Stimulated activated CD8-positive, alpha-beta memory T cell treated with anti-CD3 and anti-CD28 coated beads, Interleukin-7, amount 100 ng/mL, for 1 hour (primary cell): ENCODE results near the gene BLOC1S6.
A peak's percentile ranks its signal among the peaks of the same experiment; 100 is the strongest.

Source experiments
- DNase-seq, 2 donors: peaks; one replicate each; pipeline ENCODE4 v3.0.0-alpha.2; 2020; ENCODE audit warnings: low read depth in 2 of 2

Gene BLOC1S6, protein sequence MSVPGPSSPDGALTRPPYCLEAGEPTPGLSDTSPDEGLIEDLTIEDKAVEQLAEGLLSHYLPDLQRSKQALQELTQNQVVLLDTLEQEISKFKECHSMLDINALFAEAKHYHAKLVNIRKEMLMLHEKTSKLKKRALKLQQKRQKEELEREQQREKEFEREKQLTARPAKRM

DNA sequence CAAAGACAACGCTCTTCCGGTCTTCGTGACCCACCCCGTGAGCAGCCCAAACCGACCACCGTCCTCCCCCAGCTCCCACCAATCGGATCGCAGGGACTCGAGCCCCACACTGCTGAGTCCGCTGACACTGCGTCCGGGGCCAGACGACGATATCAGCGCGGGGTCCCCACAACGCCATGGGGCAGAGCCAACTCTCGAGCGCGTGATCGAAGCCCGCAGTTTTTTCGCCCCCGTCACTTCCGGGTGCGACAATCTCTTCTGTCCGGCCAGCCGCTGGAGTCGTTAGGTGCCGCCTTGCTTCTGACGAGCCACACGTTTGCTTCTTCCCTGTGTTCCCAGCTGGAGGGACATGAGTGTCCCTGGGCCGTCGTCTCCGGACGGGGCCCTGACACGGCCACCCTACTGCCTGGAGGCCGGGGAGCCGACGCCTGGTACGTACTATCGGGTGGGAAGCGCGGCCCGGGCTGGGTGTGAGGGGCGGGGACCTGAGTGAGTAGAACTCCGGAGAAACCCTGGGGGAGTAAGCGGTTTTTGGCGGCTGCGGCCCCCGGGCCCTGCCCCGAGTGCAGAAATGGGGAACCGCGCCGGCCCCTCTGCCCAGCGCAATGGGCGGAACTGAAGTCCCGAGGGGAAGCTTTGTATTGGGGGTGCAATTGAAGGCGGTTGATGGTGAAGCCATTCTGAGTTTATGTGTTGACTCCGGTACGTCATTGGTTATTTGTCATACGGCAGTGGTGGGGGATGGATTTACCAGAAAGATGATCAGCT is at the start of gene BLOC1S6:
Gene BLOC1S6, plus strand, starts transcription at position 285 of the 768 bp plus-strand sequence. Its CDS starts 65 bp downstream, at position 350.
- DNase-seq: peak; percentile 72 to 78

DNA sequence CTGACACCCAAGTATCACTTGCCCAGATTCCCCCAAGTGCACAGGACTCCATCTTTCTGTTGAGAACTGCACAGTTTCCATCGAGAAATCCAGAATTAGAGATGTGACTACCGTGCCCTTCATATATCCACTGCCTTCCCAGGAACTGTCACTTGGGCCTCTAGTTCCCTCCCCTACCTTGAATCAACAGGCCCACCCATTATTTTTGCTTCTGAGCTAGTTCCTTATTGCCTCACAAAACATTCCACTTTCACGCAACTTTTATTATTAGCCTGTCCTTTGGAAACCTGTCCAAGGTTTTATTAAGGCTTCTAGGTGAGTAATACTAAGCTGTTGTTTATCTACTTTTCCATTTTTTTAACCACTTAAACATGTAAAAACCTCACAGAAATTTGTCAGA is 47.5 kb upstream of the BLOC1S6 start:
- no peak for DNase-seq

DNA sequence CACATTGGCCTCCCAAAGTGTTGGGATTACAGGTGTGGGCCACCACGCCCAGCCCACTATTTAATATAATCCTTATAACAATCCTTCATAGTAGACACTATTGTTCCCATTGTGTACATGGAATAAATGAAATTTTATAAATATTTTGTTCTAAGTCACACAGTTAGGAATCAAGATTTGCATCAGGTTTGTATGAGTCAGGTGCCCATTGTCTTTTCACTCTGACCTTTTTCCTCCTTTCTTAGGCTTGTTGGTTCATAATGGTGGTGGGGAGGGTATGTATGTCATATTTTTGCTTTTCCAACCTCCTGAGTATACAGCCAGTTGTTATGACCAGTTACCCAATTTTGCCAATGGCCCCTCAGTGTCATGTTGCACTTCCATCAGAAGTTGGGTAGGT is 46.6 kb upstream of the BLOC1S6 start:
- no peak for DNase-seq

DNA sequence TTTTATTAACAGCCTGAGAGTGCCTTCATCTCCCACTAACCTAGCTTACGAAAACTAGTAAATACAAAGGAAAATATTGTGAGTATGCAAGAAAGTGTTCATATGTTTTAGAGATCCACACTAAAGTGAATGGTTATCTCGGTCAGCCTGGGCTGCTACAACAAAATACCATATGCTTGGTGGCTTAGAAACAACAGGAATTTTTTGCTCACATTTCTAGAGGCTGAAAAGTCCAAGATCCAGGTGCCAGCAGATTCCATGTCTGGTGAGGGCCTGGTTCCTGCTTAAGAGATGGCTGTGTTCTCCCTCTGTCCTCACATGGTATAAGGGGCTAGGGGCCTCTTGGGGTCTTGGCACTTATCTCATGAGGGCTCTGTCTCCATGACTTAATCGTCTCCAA is 44.1 kb upstream of the BLOC1S6 start:
- DNase-seq: no peak

DNA sequence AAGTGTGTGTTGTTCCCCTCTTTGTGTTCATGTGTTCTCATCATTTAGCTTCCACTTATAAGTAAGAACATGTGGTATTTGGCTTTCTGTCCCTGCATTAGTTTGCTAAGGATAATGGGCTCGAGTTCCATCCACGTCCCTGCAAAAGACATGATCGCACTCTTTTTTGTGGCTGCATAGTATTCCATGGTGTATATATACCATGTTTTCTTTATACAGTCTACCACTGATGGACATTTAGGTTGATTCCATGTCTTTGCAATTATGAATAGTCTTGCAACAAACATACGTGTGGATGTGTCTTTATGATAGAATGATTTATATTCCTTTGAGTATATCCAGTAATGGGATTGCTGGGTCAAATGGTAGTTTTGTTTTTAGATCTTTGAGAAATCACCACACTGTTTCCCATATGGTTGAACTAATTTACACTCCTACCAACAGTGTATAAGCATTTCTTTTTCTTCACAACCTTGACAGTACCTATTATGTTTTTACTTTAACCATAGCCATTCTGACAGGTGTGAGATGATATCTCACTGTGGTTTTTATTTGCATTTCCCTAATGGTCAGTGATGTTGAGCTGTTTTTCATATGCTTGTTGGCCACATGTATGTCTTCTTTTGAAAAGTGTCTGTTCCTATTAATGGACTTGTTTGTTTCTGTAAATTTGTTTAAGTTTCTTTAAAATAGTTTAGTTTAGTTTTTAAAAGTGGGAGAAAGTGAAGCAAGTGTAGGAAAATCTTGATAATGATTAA is 42.7 kb upstream of the BLOC1S6 start:
- DNase-seq: no peak

DNA sequence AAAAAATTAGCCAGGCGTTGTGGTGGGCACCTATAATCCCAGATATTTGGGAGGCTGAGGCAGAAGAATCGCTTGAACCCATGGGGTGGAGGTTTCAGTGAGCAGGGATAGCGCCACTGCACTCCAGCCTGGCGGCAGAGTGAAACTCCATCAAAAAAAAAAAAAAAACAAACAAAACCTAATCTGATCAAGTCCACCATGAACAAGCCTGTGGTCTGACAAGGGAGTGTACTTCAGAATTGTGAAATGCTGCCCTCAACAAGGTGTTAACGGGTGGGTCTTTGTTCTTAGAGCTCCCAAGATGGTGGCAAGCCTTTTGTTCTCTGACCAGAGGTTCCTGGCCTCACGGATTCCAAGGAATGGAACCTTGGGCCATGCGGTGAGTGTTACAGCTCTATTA is 40.4 kb upstream of the BLOC1S6 start:
- no peak for DNase-seq

DNA sequence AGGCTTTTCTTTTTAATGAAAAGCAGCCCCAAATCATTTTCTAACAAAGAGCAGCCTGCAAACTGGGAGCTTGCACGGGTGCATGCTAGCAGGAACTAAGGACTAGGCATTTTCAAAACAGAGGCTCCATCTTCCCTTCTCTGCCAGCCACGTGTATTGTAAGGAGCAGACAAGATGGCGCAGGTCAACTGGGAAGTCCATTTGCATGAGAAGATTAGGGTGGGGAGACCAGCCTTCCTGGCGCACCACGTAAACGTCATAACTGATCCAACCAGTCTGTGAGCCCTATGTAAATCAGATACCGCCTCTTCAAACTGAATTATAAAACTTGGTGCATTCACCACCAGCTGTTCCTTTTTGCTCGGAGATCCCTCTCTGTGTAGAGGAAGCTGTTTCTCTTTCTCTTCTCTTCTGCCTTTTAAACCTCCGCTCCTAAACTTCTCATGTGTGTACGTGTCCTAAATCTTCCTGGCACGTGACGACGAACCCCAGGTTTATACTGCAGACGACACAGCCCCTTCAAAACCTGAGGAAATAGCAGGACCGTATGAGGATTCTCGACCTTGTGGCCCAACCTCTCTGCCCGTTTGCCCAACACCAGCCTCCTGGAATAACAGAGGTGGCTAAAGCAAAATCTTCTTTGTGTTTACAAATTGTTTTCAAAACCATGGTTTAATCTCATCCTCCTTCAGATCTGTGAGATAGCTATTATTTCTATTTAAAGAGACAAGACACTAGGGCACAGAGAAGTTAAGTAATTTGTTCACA is 38.2 kb upstream of the BLOC1S6 start:
- no peak for DNase-seq

DNA sequence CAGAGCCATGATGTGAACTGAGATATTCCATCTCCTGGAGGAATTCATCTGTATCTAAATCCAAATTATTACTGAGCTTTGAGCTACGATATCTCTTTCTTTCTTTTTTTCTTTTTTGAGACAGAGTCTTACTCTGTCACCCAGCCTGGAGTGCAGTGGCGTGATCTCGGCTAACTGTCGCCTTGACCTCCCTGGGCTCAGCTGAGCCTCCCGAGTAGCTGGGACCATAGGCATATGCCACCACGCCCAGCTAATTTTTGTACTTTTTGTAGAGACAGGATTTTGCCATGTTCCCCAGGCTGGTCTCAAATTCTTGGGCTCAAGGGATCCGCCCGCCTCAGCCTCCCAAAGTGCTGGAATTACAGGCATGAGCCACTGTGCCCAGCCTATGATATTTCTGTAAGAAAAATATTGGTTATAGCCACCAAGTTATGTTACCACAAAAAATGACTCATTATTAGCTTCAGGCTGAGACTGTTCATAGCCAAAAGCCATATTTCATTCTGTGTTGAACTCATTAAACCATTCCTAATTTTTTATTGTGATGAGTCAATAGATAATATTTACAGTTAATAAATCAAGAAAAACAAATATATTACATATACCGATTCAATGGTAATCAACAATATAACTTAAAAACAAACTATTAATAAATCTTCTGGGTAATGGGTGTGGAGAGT is 37.5 kb upstream of the BLOC1S6 start:
- DNase-seq: no peak

DNA sequence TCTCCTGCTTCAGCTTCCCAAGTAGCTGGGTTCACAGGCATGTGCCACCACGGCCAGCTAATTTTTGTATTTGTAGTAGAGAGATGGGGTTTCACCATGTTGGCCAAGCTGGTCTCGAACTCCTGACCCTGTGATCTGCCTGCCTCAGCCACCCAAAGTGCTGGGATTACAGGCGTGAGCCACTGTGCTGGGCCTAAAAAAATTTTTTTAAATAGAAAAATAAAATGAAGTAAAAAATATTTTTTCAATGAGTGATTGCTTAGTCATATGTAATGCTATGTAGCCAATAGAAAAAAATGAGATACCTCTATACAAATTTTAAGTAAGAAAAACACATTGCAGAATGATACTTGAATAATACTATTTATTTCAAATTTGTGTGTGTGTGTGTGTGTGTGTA is 36.7 kb upstream of the BLOC1S6 start:
- no peak for DNase-seq

DNA sequence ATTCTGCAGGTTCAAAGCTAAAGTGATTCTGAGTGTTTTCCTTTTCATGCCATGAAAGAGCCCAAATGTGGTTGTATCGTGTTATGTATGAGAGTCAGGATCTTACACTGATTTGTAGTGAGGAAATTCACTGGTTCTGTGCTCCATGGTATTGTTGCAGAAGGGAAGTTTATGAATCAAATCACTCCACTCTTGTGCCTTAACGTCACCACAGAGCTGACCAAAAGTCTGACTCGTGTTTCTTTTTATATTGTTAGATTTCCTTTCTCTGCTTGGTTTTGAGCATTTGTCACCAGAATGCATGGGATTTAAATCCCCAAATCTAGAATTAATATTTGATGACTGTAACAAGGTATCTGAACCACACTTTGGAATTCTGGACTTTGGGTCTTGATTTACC is 35.5 kb upstream of the BLOC1S6 start:
- DNase-seq: no peak

DNA sequence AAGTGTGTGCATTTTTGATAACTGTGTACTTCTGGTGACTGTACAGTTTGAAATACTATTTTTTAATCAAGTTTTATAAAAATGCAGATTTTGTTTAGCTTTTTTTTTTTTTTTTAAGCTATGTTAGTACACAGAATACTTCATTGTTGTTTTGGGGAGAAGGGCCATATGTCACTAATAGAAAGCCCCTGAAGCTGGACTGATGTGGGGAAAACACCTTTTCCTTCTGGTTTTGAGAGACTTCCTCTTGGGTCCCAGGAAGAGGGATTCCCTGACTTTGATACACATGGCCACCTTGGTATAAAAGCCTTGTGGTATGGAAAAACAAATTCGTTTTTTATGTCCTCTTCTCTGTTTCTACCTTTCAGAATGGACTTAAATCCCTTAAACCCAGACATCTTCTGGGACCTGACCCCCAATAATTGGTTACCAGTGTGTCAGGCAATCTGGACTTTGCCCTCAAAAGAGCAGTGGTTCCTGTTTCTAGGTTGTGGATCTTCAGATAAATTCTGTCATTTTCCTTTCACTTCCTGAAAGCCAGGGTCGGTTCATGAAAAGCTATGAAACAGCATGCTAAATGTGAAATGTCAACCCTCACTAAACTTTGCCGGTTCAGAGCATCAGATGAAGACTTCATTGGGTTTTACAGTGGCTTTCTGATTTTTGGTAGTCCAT is 31.1 kb upstream of the BLOC1S6 start:
- DNase-seq: no peak

DNA sequence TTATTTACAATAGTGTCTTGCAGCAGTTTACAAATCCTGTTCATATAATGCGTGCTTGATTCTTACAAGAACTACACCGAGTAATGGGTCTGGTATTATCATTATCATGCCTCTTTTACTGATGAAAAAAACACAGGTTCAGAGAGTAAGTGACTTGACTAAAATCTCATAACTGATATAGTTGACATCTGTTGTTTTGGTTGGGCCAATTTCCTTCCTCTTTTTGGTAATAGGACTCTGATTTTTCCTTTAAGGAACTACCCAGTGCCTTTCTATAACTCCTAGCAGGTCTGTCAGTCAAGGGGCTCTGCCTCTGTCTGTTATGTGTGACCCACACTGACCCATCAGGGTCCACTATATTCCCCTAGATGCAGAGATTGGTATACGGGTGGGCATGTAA is 14.6 kb upstream of the BLOC1S6 start:
- DNase-seq: no peak

DNA sequence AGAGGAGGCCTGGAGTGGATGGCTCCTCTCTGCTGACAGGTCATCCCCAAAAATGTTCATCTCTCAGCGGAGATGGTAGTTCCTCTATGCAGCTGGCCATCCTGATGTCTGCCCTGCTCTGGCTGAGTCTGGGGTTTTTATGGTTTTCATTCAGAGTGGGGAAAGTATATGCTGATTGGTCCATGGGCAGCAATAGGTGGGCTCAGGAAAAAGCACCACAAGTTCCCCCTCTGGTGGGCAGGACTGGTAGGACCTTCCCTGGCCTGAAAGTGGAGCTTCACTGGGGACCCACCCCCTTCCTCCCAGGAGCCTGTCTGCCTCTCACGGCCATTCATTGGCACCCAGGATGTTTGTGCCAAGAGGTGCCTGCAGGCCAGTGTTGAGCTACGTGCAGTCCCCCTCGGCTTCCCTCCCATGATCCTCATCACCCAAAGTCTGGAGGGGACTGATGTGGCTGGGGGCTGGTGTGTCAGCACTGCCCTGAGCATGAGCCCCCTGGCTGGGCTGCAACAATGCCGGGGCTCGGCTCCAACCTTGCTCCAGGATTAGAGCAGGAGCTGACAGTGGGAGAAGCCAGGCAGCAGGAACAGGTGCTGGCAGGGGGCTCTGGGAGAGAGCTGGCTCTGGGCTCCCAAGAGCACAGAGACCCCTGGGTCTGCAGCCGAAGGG is 13.1 kb upstream of the BLOC1S6 start:
- no peak for DNase-seq

DNA sequence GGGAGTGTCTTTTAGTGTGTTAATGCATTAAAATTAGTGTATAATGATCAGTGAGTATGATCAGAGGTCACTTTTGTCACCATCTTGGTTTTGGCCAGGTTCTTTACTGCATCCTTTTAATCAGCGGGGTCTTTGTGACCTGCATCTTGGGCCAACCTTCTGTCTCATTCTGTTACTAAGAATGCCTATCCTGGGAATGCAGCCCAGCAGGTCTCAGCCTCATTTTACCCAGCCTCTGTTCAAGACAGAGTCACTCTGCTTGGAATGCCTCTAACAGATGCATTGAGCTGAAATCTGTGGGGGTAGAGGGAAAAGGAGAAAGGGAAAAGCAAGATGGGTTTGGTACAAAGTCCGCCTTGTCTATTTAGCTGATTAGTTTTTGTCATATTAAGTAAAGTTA is 5.3 kb upstream of the BLOC1S6 start:
- no peak for DNase-seq

DNA sequence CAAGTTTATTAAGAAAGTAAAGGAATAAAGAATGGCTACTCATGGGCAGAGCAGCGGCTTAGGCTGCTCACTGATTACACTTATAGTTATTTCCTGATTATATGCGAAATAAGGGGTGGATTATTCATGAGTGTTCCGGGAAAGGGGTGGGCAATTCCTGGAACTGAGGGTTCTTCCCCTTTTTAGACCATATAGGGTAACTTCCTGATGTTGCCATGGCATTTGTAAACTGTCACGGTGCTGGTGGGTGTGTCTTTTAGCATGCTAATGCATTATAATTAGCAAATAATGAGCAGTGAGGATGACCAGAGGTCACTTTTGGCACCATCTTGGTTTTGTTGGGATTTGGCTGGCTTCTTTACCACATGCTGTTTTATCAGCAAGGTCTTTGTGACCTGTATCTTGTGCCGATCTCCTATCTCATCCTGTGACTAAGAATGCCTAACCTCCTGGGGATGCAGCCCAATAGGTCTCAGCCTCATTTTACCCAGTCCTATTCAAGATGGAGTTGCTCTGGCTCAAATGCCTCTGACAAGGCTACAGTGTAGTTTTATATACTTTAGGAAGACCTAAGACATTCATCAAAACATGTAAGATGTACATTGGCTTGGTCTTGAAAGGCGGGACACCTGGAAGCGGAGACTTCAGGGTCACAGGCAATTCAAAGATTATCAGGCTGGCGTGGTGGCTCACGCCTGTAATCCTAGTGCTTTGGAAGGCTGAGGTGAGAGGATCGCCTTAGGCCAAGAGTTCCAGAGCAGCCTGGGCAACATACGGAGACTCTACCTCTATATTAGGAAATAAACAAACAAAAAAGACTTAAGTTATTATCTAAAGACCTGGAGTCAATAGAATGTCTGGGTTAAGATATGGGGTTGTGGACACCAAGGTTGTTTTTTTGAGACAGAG is 3.2 kb upstream of the BLOC1S6 start:
- DNase-seq: no peak

DNA sequence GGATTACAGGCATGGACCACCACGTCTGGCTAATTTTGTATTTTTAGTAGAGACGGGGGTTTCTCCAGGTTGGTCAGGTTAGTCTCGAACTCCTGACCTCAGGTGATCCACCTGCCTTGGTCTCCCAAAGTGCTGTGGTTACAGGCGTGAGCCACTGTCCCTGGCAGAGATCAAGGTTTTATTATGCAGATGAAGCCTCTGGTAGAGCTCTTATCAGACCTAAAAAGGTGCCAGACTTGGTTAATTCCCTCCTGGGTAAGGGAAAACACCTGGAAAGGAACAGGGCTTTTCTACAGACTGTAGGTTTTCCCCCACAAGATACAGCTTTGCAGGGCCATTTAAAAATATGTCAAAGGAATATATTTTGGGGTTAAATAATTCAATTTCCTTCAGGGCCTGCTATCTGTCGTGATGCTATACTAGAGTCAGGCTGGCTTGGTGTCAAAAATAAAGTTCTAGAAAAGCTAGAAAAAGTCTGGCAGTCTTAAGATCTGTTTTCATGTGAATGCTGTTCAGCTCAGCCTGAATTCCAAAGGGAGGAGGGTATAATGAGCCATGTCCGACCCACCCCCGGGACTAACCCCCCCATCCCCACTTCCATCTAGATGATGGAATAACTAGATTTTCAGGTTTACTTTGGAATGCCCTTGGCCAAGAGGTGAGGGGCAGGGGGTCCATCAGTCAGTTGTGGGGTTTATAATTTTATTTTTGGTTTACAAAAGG is 1.9 kb upstream of the BLOC1S6 start:
- DNase-seq: no peak

DNA sequence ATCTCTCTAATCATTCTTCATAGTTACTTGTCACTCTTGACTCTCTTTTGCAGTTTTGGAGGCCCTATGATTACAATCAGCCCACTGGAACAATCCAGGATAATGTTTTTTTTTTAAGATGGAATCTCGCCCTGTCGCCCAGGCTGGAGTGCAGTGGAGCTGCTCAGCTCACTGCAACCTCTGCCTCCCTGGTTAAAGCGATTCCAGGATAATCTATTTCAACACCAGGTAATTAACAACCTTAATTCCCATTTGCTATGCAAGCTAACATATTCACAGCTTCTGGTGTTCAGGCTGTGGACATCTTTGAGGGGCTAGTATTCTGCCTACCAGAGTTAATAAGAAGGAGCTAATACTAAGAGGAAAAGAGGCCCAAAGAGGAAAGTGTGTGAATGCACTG is 1.1 kb upstream of the BLOC1S6 start:
- DNase-seq: no peak

DNA sequence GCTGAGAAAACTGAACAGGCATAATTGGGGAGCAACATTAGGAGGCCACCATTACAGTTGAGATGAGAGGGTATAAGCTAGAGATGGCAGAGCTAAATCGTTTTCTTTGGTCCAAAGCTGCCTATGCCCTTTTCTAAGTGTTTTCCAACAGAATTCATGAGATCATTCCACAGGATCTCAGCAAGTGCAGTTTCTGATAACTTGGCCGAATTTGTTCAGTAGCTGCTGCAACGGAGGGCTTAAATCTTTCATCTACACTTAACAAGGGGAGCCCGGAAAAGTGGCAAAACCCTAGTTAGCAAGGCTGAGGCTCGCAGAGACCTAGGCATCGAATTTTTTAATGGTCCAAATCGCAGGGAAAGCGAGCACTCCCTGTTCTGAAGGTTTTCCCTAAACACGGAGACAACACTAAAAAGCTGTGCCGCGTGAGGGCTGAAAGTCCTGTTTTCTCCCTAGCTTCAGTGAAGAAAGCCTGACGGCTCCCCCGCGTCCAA is 531 bp upstream of the BLOC1S6 start:
- DNase-seq: no peak

DNA sequence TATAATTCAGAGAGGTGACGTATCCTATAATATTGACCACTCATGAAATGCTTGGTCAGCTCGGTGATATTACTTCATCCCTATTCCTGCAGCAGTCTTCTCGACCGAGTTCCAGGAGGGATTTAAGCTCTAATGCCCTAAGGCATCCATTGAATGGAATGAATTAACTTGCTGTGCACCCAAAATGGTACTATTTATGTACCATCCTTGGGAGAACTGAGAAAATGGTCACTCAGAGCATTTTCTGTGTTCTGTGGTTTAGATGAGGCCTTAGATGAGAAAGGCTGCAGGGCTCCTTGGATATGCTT is 638 bp downstream of the BLOC1S6 start:
- DNase-seq: no peak
